Measurements from ENCODE around the gene HLA-A.

HLA-A gene

GRCh38 chr6:29935273-29935955, 6.9 kb upstream of the HLA-A start:
- DNase-seq (ENCODE audit: low read depth): no peak

GRCh38 chr6:29938746-29939508, 3.4 kb upstream of the HLA-A start:
- no peak for DNase-seq (ENCODE audit: low read depth)

GRCh38 chr6:29941016-29941415, 1.3 kb upstream of the HLA-A start:
- no peak for DNase-seq (ENCODE audit: low read depth)

DNA sequence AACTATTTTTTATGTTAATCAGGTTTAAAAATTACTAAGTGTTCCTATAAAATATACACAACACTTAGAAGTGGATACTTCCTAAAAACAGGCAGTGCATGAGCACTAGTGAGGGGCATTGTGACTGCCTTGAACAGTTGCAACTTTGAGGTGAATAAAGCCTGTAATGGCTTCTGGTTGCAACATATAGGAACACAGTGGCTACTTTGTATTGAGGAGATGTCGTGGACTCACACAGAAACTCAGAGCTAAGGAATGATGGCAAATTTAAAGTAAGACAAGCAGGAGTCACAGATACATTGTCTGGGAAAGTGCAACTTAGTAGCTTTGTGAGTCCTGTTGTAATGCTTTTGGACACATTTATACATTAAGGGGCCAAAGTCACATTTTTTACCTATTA, 861 bp upstream of the HLA-A start:
- DNase-seq (ENCODE audit: low read depth): no peak

DNA sequence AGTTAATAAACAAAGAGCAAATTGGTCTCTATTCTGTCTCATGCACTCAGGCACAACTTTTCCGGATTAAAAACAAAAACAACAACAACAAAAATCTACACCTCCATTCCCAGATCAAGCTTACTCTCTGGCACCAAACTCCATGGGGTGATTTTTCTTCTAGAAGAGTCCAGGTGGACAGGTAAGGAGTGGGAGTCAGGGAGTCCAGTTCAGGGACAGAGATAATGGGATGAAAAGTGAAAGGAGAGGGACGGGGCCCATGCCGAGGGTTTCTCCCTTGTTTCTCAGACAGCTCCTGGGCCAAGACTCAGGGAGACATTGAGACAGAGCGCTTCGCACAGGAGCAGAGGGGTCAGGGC, 437 bp upstream of the HLA-A start:
- no peak for DNase-seq (ENCODE audit: low read depth)

DNA sequence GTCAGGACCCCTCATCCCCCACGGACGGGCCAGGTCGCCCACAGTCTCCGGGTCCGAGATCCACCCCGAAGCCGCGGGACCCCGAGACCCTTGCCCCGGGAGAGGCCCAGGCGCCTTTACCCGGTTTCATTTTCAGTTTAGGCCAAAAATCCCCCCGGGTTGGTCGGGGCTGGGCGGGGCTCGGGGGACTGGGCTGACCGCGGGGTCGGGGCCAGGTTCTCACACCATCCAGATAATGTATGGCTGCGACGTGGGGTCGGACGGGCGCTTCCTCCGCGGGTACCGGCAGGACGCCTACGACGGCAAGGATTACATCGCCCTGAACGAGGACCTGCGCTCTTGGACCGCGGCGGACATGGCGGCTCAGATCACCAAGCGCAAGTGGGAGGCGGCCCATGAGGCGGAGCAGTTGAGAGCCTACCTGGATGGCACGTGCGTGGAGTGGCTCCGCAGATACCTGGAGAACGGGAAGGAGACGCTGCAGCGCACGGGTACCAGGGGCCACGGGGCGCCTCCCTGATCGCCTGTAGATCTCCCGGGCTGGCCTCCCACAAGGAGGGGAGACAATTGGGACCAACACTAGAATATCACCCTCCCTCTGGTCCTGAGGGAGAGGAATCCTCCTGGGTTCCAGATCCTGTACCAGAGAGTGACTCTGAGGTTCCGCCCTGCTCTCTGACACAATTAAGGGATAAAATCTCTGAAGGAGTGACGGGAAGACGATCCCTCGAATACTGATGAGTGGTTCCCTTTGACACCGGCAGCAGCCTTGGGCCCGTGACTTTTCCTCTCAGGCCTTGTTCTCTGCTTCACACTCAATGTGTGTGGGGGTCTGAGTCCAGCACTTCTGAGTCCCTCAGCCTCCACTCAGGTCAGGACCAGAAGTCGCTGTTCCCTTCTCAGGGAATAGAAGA, 978 bp downstream of the HLA-A start:
- DNase-seq (ENCODE audit: low read depth): no peak

- no peak for DNase-seq (ENCODE audit: low read depth)
These were observed 3.0 kb downstream of the HLA-A start for GRCh38 chr6:29945281-29945820.

DNA sequence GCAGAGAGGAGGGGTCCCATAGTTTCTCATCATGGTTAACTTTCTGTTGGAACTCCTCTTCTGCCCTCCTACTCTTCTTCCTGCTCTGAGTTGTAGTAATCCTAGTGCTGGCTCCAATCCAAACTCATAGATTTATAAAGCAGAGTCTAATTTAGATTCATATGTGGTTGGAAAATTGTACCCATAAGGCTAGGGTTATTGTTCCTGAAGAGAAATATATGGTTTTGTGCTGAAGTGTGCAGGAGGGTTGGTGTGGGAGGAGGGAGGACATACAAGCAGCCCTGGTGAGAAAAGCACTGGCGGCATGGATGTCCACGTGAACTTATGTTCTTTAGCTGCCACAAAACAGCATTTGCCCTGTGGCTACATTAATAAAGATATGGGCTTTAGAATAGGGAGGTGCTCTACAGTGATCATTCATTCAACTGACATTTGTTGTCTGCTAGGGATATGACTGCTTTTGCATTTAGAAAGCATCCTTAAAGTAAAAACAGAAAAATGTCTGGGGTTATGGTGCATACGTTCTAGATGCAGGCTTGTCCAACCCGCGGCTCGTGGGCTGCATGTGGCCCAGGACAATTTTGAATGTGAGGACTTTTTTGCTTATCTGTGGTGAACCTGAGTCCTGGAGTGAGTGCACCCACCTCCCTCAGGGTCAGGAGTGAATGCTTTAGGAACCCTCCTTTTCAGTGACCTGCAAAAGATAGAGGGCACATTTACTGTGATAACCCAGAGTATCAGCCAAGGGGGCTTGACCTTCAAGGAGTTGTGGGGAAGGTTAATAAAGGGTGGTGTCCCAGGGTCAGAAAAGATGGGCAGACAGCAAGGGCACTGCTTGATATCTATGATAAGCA, 4.1 kb downstream of the HLA-A start:
- DNase-seq (ENCODE audit: low read depth): no peak

- no peak for DNase-seq (ENCODE audit: low read depth)
These were observed 5.0 kb downstream of the HLA-A start for GRCh38 chr6:29947077-29947980.

- no peak for DNase-seq (ENCODE audit: low read depth)
These were observed 5.9 kb downstream of the HLA-A start for GRCh38 chr6:29948277-29948676.

- no peak for DNase-seq (ENCODE audit: low read depth)
These were observed 7.6 kb downstream of the HLA-A start for GRCh38 chr6:29949934-29950333.

GRCh38 chr6:29951882-29952281, 9.6 kb downstream of the HLA-A start:
- no peak for DNase-seq (ENCODE audit: low read depth)

GRCh38 chr6:29953001-29953441, 10.7 kb downstream of the HLA-A start:
- no peak for DNase-seq (ENCODE audit: low read depth)

GRCh38 chr6:29953686-29954085, 11.4 kb downstream of the HLA-A start:
- DNase-seq (ENCODE audit: low read depth): no peak

- DNase-seq (ENCODE audit: low read depth): no peak
These were observed 11.9 kb downstream of the HLA-A start for GRCh38 chr6:29954272-29954671.

DNA sequence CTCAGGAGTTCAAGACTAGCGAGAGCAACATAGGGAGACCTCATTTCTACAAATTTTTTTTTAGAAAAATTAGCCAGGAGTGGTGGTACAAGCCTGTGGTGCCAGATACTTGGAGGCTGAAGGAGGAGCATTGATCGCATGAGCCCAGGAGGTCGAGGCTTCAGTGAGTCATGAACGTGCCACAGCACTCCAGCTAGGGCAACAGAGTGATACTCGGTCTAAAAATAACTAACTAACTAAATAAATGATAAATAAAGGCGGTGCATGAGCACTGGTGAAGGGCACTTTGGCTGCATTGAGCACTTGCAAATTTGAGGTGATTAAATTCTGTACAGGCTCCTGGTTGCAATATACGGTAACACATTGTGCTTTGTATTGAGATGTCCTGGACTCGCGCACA, 13.5 kb downstream of the HLA-A start:
- DNase-seq (ENCODE audit: low read depth): no peak

GRCh38 chr6:29956518-29956917, 14.2 kb downstream of the HLA-A start:
- no peak for DNase-seq (ENCODE audit: low read depth)

DNA sequence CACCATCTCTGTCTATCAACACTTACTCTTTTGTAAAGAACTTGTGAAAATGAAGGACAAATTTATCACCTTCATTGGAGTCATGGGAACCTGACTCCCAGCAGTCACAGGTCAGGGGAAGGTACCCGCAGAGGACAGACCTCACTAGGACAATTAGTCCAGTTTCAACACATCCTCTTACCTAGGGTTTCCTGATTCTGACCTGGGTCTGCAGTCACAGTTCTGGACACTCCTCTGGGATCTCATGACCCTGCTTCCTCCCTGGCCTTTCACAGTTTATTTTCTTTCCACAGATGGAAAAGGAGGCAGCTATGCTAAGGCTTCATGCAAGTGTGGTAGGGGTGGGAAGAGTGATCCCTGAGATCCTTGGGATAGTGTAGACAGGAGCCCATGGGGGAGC, 15.7 kb downstream of the HLA-A start:
- no peak for DNase-seq (ENCODE audit: low read depth)

DNA sequence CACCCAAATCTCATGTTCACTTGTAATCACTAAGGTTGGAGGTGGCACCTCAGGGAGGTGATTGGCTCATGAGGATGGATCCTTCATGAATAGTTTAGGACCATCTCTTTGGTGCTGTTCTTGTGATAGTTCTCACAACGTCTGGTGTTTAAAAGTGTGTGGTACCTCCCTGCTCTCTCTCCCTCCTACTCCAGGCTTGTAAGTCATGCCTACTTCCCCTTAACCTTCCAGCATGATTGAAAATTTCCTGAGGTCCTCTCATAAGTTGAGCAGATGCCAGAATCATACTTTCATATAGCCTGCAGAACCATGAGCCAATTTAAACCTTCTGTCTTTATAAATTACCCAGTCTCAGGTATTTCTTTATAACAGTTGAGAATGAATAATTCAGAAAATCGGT, 16.6 kb downstream of the HLA-A start:
- DNase-seq (ENCODE audit: low read depth): no peak

DNA sequence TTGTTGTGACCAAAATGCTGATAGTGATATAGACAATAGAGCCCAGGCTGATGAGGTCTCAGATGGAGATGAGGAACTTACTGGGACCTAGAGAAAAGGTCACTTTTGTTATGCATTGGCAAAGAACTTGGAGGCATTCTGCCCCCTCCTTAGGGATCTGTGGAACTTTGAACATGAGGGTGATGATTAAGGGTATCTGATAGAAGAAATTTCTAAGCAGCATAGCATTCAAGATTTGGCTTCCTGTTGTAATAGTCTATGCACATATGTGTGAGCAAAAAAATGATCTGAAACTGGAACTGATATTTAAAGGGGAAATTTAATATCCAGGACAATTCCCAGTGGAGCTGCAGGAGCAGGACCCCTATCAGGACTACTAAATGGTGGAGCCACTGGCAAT, 17.1 kb downstream of the HLA-A start:
- DNase-seq (ENCODE audit: low read depth): no peak

All from activated T-cell treated with anti-CD3 and anti-CD28 coated beads for 48 hours (primary cell).